ENCODE measurements around the gene CACNA1C.

Gene CACNA1C

DNA sequence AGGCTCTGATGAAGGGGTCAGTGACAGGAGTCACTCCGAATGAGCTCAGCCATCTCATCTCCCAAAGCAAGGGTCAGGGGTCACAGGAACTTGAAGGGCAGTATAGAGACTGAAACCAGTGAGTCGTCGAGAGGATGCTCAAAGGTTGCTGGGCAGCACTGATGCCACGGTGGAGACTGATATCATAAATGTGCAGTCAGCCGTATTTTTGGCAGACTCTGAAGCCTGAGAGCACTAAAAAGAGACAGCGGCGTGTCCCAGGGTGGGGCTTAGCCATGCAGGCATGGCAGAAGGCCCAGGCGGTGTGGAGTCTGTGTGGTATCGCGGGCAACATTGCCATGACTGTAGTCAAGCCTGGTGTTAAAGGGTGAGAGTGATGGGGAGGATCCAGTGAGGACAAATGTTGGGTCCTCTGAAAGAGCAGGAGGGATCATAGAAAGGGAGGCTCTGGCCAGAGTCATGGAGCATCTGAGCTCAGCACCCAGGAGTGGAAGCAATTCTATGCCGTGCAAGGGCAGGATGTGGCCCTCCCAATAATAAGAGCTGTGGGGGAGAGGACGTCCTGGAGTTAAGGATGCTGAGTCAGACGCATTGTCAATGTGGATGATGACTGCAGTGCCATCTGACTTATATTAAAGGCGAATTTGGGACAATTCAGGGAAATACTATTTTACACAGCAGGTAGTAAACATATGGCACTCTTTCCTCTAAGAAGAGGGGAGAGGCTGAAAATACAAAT lies 500.8 kb downstream of the CACNA1C start:
- no peak overlapping the region for H3K27ac ChIP-seq
- ChIA-PET CTCF (no interaction called here), POLR2A (ENCODE audit: low non-redundant PET) (no interaction called here)
- TF ChIP-seq CTCF (conservative IDR thresholded peaks at IDR 0.05; ENCODE audit: low read depth), result no peak
- no peak for DNase-seq (ENCODE audit: low spot score)

GRCh38 chr12:2555487-2556082 lies 502.8 kb downstream of the CACNA1C start:
- no peak for DNase-seq (ENCODE audit: low spot score)
- POLR2A ChIA-PET (ENCODE audit: low non-redundant PET), result no interaction called here
- CTCF ChIA-PET, result no interaction called here
- H3K27ac ChIP-seq, result no peak overlapping the region
- no peak for TF ChIP-seq CTCF (conservative IDR thresholded peaks at IDR 0.05; ENCODE audit: low read depth)

GRCh38 chr12:2557597-2557996 lies 504.8 kb downstream of the CACNA1C start:
- no peak overlapping the region for H3K27ac ChIP-seq
- ChIA-PET CTCF (no interaction called here), POLR2A (ENCODE audit: low non-redundant PET) (no interaction called here)
- no peak for DNase-seq (ENCODE audit: low spot score)
- TF ChIP-seq CTCF (conservative IDR thresholded peaks at IDR 0.05; ENCODE audit: low read depth), result no peak

DNA sequence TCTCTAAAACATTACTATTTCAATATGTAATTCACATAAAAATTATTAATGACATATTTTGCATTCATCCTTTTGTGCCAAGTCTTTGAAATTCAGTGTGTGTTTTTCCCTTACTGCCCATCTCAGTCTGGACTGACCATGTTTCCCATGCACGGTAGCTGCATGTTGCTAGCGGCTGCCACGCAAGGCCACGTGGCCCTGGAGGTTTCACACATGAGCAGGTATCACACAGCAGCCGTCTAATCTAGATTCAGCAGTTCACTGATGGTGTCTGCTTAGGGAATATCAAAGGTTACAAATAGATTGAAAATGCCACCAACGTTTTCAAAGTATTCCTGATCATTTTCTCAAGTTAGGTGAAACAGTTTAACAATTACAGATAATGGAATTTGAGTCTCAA lies 507.1 kb downstream of the CACNA1C start:
- DNase-seq (ENCODE audit: low spot score), result no peak
- ChIA-PET POLR2A (ENCODE audit: low non-redundant PET) (no interaction called here), CTCF (no interaction called here)
- TF ChIP-seq CTCF (conservative IDR thresholded peaks at IDR 0.05; ENCODE audit: low read depth), result no peak
- H3K27ac ChIP-seq, result no peak overlapping the region

GRCh38 chr12:2560356-2560755 lies 507.6 kb downstream of the CACNA1C start:
- CTCF ChIA-PET, result no interaction called here
- no peak for TF ChIP-seq CTCF (conservative IDR thresholded peaks at IDR 0.05; ENCODE audit: low read depth)
- DNase-seq (ENCODE audit: low spot score), result no peak
- POLR2A ChIA-PET (ENCODE audit: low non-redundant PET), result no interaction called here
- H3K27ac ChIP-seq, result no peak overlapping the region

DNA sequence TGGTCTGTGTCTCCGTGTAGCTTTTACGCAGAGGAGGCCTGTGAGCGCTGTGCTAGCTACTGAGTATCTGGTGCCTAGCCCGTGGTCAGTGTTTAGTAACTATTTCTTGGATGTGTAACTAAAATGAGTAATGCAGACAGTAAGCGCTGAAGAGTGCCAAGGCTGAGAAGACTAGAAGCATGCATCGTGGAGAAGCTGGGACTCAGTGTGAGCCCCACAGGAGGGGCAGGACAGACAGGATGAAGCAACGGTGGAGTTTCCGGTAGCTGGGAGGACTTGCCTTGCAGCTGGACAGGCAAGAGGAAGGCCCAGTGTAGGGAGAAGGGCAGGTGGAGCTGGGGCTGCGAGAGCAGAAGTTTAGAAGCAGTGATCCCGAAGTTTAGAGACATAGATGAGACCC lies 508.6 kb downstream of the CACNA1C start:
- no peak overlapping the region for H3K27ac ChIP-seq
- CTCF ChIA-PET, result interaction anchor here (0.6 kb wide), 1 partner anchor 274 kb away, joined by 4 read pairs; no protein-coding TSS in a partner anchor
- no peak for DNase-seq (ENCODE audit: low spot score)
- POLR2A ChIA-PET (ENCODE audit: low non-redundant PET), result no interaction called here
- TF ChIP-seq CTCF (conservative IDR thresholded peaks at IDR 0.05; ENCODE audit: low read depth), result no peak

All from RWPE1 (cell line).